H1 (cell line): ENCODE results near the gene RGS9BP.
"Not testable (repeated sequence)": the region's sequence is repeated elsewhere in the genome, so short reads cannot be mapped to it uniquely, and the experiment has no call there.

Experiments used
- CHD2 ChIP-seq: IDR thresholded peaks from 2 replicates; pipeline ENCODE4 v1.6.1; 2012; ENCODE audit warnings: low read length, improper control_type of control experiment
- EP300 ChIP-seq, 2 experiments: IDR thresholded peaks; 1 replicate in 1 of 2; 2 replicates in 1 of 2; pipeline ENCODE4 v1.6.1; 2011 to 2012; ENCODE audit warnings: low read depth in 2 of 2, low read length in 2 of 2, mild to moderate bottlenecking in 2 of 2, borderline replicate concordance in 1 of 2, inconsistent platforms in 1 of 2, moderate library complexity in 1 of 2
- EZH2 ChIP-seq: fragments of 200-600 bp; sonication (generic); IDR thresholded peaks from 2 replicates; pipeline ENCODE4 v1.7.1; 2012; ENCODE audit warnings: low read depth, mild to moderate bottlenecking, moderate library complexity, low read length, inconsistent platforms; ENCODE audit not compliant: severe bottlenecking
- NRF1 ChIP-seq: IDR thresholded peaks from 2 replicates; pipeline ENCODE4 v1.6.1; 2011; ENCODE audit warnings: mild to moderate bottlenecking, low read depth, low read length, improper control_type of control experiment
- POLR2AphosphoS5 ChIP-seq: IDR thresholded peaks from 2 replicates; pipeline ENCODE4 v1.6.1; 2011; ENCODE audit warnings: low read depth, low read length
- RNF2 ChIP-seq: fragments of 200-900, 300-1000 bp; sonication (generic); IDR thresholded peaks from 2 replicates; pipeline ENCODE4 v1.7.1; 2016; ENCODE audit warnings: borderline replicate concordance, low read depth, mild to moderate bottlenecking, antibody characterized with exemption, low read length; ENCODE audit not compliant: poor library complexity, severe bottlenecking; ENCODE audit errors: missing control alignments
- SP1 ChIP-seq: IDR thresholded peaks from 2 replicates; pipeline ENCODE4 v1.6.1; 2011; ENCODE audit warnings: low read depth, low read length
- TAF1 ChIP-seq: IDR thresholded peaks from 2 replicates; pipeline ENCODE4 v1.6.1; 2011; ENCODE audit warnings: mild to moderate bottlenecking, low read depth, low read length
- TAF7 ChIP-seq: optimal IDR thresholded peaks from 2 replicates; pipeline ENCODE3; 2011; ENCODE audit warnings: low read depth, mild to moderate bottlenecking, inconsistent platforms, low read length, moderate library complexity, borderline replicate concordance
- TCF12 ChIP-seq: IDR thresholded peaks from 2 replicates; pipeline ENCODE4 v1.6.1; 2011; ENCODE audit warnings: low read depth, mild to moderate bottlenecking, low read length
- YY1 ChIP-seq: IDR thresholded peaks from 2 replicates; pipeline ENCODE4 v1.6.1; 2011; ENCODE audit warnings: low read depth, mild to moderate bottlenecking, low read length
- TF ChIP-seq, protein P1 (sequence below), 3 experiments: IDR thresholded peaks; 1 replicate in 2 of 3; 2 replicates in 1 of 3; pipeline versions ENCODE4 v1.5.1 to v1.6.1; 2011; ENCODE audit warnings: low read length in 3 of 3, mild to moderate bottlenecking in 3 of 3, inconsistent platforms in 2 of 3, low read depth in 1 of 3, moderate library complexity in 1 of 3; ENCODE audit not compliant: insufficient read depth in 1 of 3; ENCODE audit errors: control extremely low read depth in 1 of 3

DNA sequence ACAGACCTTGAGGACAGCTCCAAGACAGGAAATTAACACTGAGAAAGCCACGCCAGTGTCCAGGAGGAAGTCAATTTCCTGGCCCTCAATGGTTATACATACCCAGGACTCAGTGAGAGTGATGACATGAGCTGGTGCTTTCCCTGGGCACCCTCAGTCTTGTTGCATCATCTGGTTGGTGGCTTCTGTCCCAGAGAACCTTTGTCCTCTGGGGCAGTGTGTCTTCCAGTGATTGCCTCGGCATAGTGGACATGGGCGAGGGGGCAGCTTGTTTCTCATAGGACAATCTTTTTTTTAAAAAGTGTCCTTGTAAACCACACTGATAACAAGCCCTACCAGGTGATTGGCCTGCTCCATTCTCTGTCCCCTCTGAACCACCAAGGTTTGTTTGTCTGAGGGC, 21.1 kb downstream of the RGS9BP start:
- TF ChIP-seq, protein P1, sequence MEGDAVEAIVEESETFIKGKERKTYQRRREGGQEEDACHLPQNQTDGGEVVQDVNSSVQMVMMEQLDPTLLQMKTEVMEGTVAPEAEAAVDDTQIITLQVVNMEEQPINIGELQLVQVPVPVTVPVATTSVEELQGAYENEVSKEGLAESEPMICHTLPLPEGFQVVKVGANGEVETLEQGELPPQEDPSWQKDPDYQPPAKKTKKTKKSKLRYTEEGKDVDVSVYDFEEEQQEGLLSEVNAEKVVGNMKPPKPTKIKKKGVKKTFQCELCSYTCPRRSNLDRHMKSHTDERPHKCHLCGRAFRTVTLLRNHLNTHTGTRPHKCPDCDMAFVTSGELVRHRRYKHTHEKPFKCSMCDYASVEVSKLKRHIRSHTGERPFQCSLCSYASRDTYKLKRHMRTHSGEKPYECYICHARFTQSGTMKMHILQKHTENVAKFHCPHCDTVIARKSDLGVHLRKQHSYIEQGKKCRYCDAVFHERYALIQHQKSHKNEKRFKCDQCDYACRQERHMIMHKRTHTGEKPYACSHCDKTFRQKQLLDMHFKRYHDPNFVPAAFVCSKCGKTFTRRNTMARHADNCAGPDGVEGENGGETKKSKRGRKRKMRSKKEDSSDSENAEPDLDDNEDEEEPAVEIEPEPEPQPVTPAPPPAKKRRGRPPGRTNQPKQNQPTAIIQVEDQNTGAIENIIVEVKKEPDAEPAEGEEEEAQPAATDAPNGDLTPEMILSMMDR (IDR thresholded peaks at IDR 0.05; ENCODE audit: control extremely low read depth in 1 of 3, insufficient read depth in 1 of 3, low read depth in 1 of 3, low read length in 3 of 3), result not testable (repeated sequence)
- not testable (repeated sequence) for TF ChIP-seq POLR2AphosphoS5; TAF7; RNF2; SP1; TAF1; YY1; EZH2; TCF12; EP300 (IDR thresholded peaks at IDR 0.05; ENCODE audit: borderline replicate concordance in 1 of 2, low read depth in 2 of 2, low read length in 2 of 2); NRF1; CHD2
